HCT116 (cell line): Measurements from ENCODE around the gene DOLPP1. TPM values are rescaled to one million over a fixed set of nuclear protein-coding genes. Genes with fewer than 3 reads are reported as not detected.

Source experiments
- ATAC-seq: fragments of 200-7000 bp; cut with Tn5 transposase; 2 replicates; pipeline ENCODE4 v1.9.1; 2020; ENCODE audit warnings: mild to moderate bottlenecking, moderate library complexity
- BruUV-seq: library from RNA; stranded (reverse); fragments of 400-500 nt; replicated peaks from 2 replicates; lab custom pipeline; 2021; lab: Mats Ljungman, UMichigan
- CTCF ChIA-PET: fragments of 300-600 bp; sonication (Branson Sonifier 250); formaldehyde crosslinking; loops from one replicate; lab custom pipeline; 2021; ENCODE audit warnings: antibody characterized with exemption; lab: Charles Lee
- POLR2A ChIA-PET: fragments of 300-600, 350-600 bp; sonication (Branson Sonifier 250); formaldehyde crosslinking; loops from one replicate; lab custom pipeline; 2021; ENCODE audit warnings: antibody characterized with exemption; lab: Charles Lee
- RAD21 ChIA-PET, 2 experiments: fragments of 300-600 bp; sonication (Branson Sonifier 250); formaldehyde crosslinking; loops; one replicate each; lab custom pipeline; 2023; ENCODE audit warnings: low total read pairs in 2 of 2; ENCODE audit not compliant: uncharacterized antibody in 2 of 2, unreplicated experiment in 2 of 2, low non-redundant PET in 1 of 2; lab: Charles Lee
- DNase-seq: peaks from one replicate; pipeline ENCODE4 v3.0.0-alpha.2; 2010; ENCODE audit warnings: low read depth, low spot score
- H2AFZ ChIP-seq: fragments of 200-600 bp; shearing (Covaris generic), sonication (generic); 2 replicates; pipeline ENCODE4 v1.6.1; 2017; ENCODE audit warnings: low read depth, mixed run types, mixed read lengths, antibody characterized with exemption, low read length; ENCODE audit not compliant: poor library complexity, severe bottlenecking
- H3K27ac ChIP-seq: 2 replicates; pipeline ENCODE4 v1.5.1; 2012; ENCODE audit warnings: low read depth, low read length
- H3K27me3 ChIP-seq: fragments of 200-600 bp; sonication (generic); 2 replicates; pipeline ENCODE4 v1.6.1; 2016; ENCODE audit warnings: mixed run types, low read length, mixed read lengths; ENCODE audit not compliant: insufficient read depth
- H3K36me3 ChIP-seq, 2 experiments: fragments of 200-500 bp in 1 of 2; fragments of 200-600 bp in 1 of 2; sonication (Bioruptor generic) in 1 of 2; sonication (generic) in 1 of 2; 2 replicates each; pipeline versions ENCODE4 v1.5.1 to v1.6.1; 2014 to 2016; ENCODE audit warnings: low read length in 2 of 2, inconsistent platforms in 1 of 2, mixed read lengths in 1 of 2, mixed run types in 1 of 2; ENCODE audit not compliant: insufficient read depth in 2 of 2, control insufficient read depth in 1 of 2
- H3K4me1 ChIP-seq, 2 experiments: fragments of 200-600 bp in 1 of 2; sonication (generic) in 1 of 2; 2 replicates each; pipeline versions ENCODE4 v1.5.1 to v1.6.1; 2012 to 2017; ENCODE audit warnings: low read length in 2 of 2, inconsistent platforms in 1 of 2, mild to moderate bottlenecking in 1 of 2, mixed read lengths in 1 of 2, mixed run types in 1 of 2, moderate library complexity in 1 of 2; ENCODE audit not compliant: insufficient read depth in 2 of 2, control insufficient read depth in 1 of 2
- H3K4me2 ChIP-seq: fragments of 200-600 bp; sonication (generic); 2 replicates; pipeline ENCODE4 v1.6.1; 2017; ENCODE audit warnings: mixed run types, low read length, mixed read lengths
- H3K4me3 ChIP-seq, 2 experiments: fragments of 200-600 bp in 1 of 2; sonication (generic) in 1 of 2; replicated peaks in 1 of 2; 2 replicates each; pipeline ENCODE4 v1.5.1; 2011 to 2016; ENCODE audit warnings: low read length in 2 of 2, control low read depth in 1 of 2, low read depth in 1 of 2, mild to moderate bottlenecking in 1 of 2, mixed read lengths in 1 of 2, mixed run types in 1 of 2
- H3K79me2 ChIP-seq: fragments of 200-600 bp; sonication (generic); 2 replicates; pipeline ENCODE4 v1.6.1; 2017; ENCODE audit warnings: mild to moderate bottlenecking, mixed run types, low read length, moderate library complexity, mixed read lengths; ENCODE audit not compliant: insufficient read depth
- H3K9ac ChIP-seq: fragments of 200-600 bp; sonication (generic); 2 replicates; pipeline ENCODE4 v1.6.1; 2016; ENCODE audit warnings: low read length, mixed read lengths
- H3K9me2 ChIP-seq: fragments of 200-600 bp; sonication (generic), shearing (Covaris generic); 2 replicates; pipeline ENCODE4 v1.6.1; 2017; ENCODE audit warnings: mixed run types, mild to moderate bottlenecking, moderate library complexity; ENCODE audit not compliant: insufficient read depth
- H3K9me3 ChIP-seq, 2 experiments: fragments of 200-500 bp in 1 of 2; fragments of 200-600 bp in 1 of 2; sonication (Bioruptor generic) in 1 of 2; sonication (generic) in 1 of 2; 2 replicates each; pipeline ENCODE4 v1.6.1; 2014 to 2017; ENCODE audit warnings: low read length in 2 of 2, mixed read lengths in 2 of 2, inconsistent platforms in 1 of 2, low read depth in 1 of 2, mild to moderate bottlenecking in 1 of 2, mixed run types in 1 of 2, moderate library complexity in 1 of 2; ENCODE audit not compliant: control insufficient read depth in 1 of 2, insufficient read depth in 1 of 2
- H4K20me1 ChIP-seq: fragments of 200-600 bp; sonication (generic), shearing (Covaris generic); 2 replicates; pipeline ENCODE4 v1.6.1; 2017; ENCODE audit warnings: mixed run types, mild to moderate bottlenecking, moderate library complexity; ENCODE audit not compliant: insufficient read depth
- SRF ChIP-seq: IDR thresholded peaks from 2 replicates; pipeline ENCODE4 v1.6.1; 2012; ENCODE audit warnings: low read depth
- intact Hi-C: fragments of 100-400 bp; cut with micrococcal nuclease; formaldehyde crosslinking; loops from 2 replicates; pipeline ENCODE4 v1.10.0; 2022
- total RNA-seq: library from RNA; stranded (reverse); gene quantifications from one replicate; pipeline ENCODE4 v1.2.1, GENCODE V29; 2021; ENCODE audit not compliant: unreplicated experiment
- TF ChIP-seq, protein P1 (sequence below): IDR thresholded peaks from 2 replicates; pipeline ENCODE4 v1.6.1; 2011; ENCODE audit warnings: mild to moderate bottlenecking, low read length, moderate library complexity; ENCODE audit not compliant: insufficient replicate concordance; ENCODE audit errors: extremely low read depth
- TF ChIP-seq, protein P2 (sequence below): IDR thresholded peaks from 2 replicates; pipeline ENCODE4 v1.6.1; 2012

Gene DOLPP1
- total RNA-seq, 1 experiment from 2014 or later = 17.4 TPM

DNA sequence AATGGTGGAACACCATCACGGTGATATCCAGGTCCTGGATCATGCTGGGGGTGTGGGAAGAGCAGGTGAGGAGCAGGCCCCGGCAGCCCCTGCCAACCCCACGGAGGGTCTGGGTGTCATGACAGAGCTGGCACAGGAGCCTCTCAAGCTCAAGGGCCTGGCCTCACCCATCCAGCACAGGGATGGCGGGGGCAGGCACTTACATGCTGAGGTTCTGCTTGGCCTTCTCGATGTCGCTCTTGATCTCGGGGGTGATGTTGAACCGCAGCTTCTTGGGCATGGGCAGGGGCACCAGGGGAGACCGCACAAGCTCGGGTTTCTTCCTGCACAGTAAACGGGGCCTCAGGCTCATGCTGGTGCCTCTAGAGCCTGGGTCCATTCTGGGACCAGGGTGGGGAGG lies 17.4 kb downstream of the DOLPP1 start:
- BruUV-seq = no TSS peak
- intact Hi-C loops = no loop called here
- CTCF ChIA-PET = no interaction called here

DNA sequence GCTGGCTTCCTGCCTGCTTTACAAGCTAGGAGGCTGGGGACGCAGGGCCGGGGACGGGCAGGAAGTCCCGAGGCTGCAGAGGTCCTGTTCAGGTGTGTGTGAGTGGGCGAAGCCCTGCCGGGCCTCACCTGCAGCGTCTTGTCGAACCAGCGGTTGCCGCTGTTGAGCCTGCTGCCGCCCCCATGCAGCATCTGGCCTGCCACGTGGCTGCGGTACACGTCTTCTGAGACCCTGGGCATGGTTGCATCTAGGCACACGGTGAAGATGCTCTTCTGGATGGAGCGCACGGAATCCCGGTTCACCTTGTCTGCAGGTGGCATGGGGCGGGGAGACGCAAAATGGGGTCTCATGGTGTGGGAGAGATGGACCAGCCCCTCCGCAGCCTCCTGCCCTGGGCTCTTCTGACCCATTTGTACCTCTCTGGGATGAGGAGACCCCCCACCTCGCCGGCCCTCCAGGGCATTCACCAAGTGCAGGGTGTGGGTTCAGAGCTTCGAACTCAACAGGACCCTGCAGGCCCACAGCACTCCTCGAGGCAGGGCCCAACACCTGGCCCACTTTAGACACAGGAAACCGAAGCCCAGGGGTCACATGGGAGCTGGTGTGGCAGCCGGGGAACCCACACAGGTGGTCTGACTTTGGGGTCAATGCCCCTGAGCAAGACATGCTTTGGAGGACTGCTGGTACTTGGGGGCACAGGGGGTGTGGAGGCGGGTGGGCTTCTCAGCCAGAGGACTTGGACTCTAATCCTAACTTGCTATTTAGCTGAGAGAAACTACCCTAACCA lies 19.7 kb downstream of the DOLPP1 start:
- TF ChIP-seq SRF = no peak
- DNase-seq = no peak
- Histone ChIP-seq H3K27me3 (no peaks in the 10 kb centered on the region), H3K27ac (no peak overlapping the region), H3K9me3 (no peaks in the 10 kb centered on the region), H3K79me2 (no peaks in the 10 kb centered on the region), H3K4me2 (no peak overlapping the region), H3K4me1 (peaks cover 9 to 11% of the 10 kb centered on the region in 2 experiments; a peak in 3 of 4 replicates), H4K20me1 (no peaks in the 10 kb centered on the region), H3K9me2 (no peaks in the 10 kb centered on the region), H3K4me3 (no peak overlapping the region), H2AFZ (no peak overlapping the region), H3K36me3 (no peaks in the 10 kb centered on the region; a peak in 1 of 4 replicates), H3K9ac (no peak overlapping the region)
- ChIA-PET RAD21 (no interaction called here), POLR2A (no interaction called here), CTCF (no interaction called here)
- no peak for ATAC-seq
- BruUV-seq = no TSS peak
- intact Hi-C loops = no loop called here

More for the DNA sequence above, 17.4 kb downstream of the DOLPP1 start:
- Histone ChIP-seq H3K4me3 (no peak overlapping the region), H3K36me3 (no peaks in the 10 kb centered on the region; a peak in 1 of 4 replicates), H3K9me2 (no peaks in the 10 kb centered on the region), H3K27me3 (no peaks in the 10 kb centered on the region), H3K4me1 (peaks cover 7 to 8% of the 10 kb centered on the region in 2 experiments; a peak in 3 of 4 replicates), H3K4me2 (no peak overlapping the region), H3K9me3 (no peaks in the 10 kb centered on the region), H3K27ac (no peak overlapping the region), H2AFZ (no peak overlapping the region), H3K9ac (no peak overlapping the region), H3K79me2 (no peaks in the 10 kb centered on the region), H4K20me1 (no peaks in the 10 kb centered on the region)
- ChIA-PET POLR2A (no interaction called here), RAD21 (no interaction called here)
- DNase-seq = no peak
- ATAC-seq = no peak
- TF ChIP-seq, protein P1, sequence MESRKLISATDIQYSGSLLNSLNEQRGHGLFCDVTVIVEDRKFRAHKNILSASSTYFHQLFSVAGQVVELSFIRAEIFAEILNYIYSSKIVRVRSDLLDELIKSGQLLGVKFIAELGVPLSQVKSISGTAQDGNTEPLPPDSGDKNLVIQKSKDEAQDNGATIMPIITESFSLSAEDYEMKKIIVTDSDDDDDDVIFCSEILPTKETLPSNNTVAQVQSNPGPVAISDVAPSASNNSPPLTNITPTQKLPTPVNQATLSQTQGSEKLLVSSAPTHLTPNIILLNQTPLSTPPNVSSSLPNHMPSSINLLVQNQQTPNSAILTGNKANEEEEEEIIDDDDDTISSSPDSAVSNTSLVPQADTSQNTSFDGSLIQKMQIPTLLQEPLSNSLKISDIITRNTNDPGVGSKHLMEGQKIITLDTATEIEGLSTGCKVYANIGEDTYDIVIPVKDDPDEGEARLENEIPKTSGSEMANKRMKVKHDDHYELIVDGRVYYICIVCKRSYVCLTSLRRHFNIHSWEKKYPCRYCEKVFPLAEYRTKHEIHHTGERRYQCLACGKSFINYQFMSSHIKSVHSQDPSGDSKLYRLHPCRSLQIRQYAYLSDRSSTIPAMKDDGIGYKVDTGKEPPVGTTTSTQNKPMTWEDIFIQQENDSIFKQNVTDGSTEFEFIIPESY = no peak
- TF ChIP-seq, protein P2, sequence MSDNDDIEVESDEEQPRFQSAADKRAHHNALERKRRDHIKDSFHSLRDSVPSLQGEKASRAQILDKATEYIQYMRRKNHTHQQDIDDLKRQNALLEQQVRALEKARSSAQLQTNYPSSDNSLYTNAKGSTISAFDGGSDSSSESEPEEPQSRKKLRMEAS = no peak
